HUES48 (cell line): ENCODE data around the gene CERKL.

Experiments
- H3K27ac ChIP-seq: one replicate; pipeline ENCODE4 v1.7.0; 2013; ENCODE audit warnings: low read depth, low read length, inconsistent platforms
- H3K27me3 ChIP-seq: 2 replicates; pipeline ENCODE4 v1.6.1; 2013; ENCODE audit warnings: mild to moderate bottlenecking, low read length; ENCODE audit not compliant: control insufficient read depth, insufficient read depth
- H3K36me3 ChIP-seq: 2 replicates; pipeline ENCODE4 v1.6.1; 2013; ENCODE audit warnings: low read length; ENCODE audit not compliant: control insufficient read depth, insufficient read depth
- H3K4me1 ChIP-seq: 2 replicates; pipeline ENCODE4 v1.6.1; 2013; ENCODE audit warnings: mild to moderate bottlenecking, low read length; ENCODE audit not compliant: control insufficient read depth, insufficient read depth
- H3K4me3 ChIP-seq: 2 replicates; pipeline ENCODE4 v1.5.1; 2013; ENCODE audit warnings: mild to moderate bottlenecking, low read depth, low read length
- H3K9ac ChIP-seq: 2 replicates; pipeline ENCODE4 v1.6.1; 2013; ENCODE audit warnings: mild to moderate bottlenecking, low read depth, low read length, moderate library complexity
- H3K9me3 ChIP-seq: 2 replicates; pipeline ENCODE4 v1.6.1; 2013; ENCODE audit warnings: low read length; ENCODE audit not compliant: control insufficient read depth, insufficient read depth

CERKL gene

GRCh38 chr2:181648478-181649155 is 8.3 kb downstream of the CERKL start:
- no peaks in the 10 kb centered on the region for H3K9me3 ChIP-seq
- no peaks in the 10 kb centered on the region for H3K4me1 ChIP-seq
- H3K4me3 ChIP-seq, result no peak overlapping the region
- H3K9ac ChIP-seq, result no peak overlapping the region
- no peak overlapping the region for H3K27ac ChIP-seq
- peaks cover 20% of the 10 kb centered on the region for H3K27me3 ChIP-seq
- H3K36me3 ChIP-seq, result no peaks in the 10 kb centered on the region

- Histone ChIP-seq H3K36me3 (no peaks in the 10 kb centered on the region), H3K9ac (no peak overlapping the region), H3K4me3 (no peak overlapping the region), H3K4me1 (no peaks in the 10 kb centered on the region), H3K9me3 (no peaks in the 10 kb centered on the region), H3K27ac (no peak overlapping the region), H3K27me3 (peaks cover 7% of the 10 kb centered on the region)
These were observed 10.4 kb downstream of the CERKL start for GRCh38 chr2:181646415-181646987.

GRCh38 chr2:181643151-181643550 is 13.8 kb downstream of the CERKL start:
- H3K9me3 ChIP-seq, result no peaks in the 10 kb centered on the region
- no peak overlapping the region for H3K27ac ChIP-seq
- no peaks in the 10 kb centered on the region for H3K4me1 ChIP-seq
- H3K27me3 ChIP-seq, result no peaks in the 10 kb centered on the region; the same call in 1 of the 2 replicates
- no peaks in the 10 kb centered on the region for H3K36me3 ChIP-seq
- no peak overlapping the region for H3K9ac ChIP-seq
- no peak overlapping the region for H3K4me3 ChIP-seq

- no peaks in the 10 kb centered on the region for H3K4me1 ChIP-seq
- H3K36me3 ChIP-seq, result no peaks in the 10 kb centered on the region
- H3K9me3 ChIP-seq, result no peaks in the 10 kb centered on the region
- no peaks in the 10 kb centered on the region; the same call in 1 of the 2 replicates for H3K27me3 ChIP-seq
- no peak overlapping the region for H3K9ac ChIP-seq
- H3K27ac ChIP-seq, result no peak overlapping the region
- H3K4me3 ChIP-seq, result no peak overlapping the region
These were observed 14.8 kb downstream of the CERKL start for GRCh38 chr2:181642086-181642485.

- no peak overlapping the region for H3K4me3 ChIP-seq
- H3K36me3 ChIP-seq, result no peaks in the 10 kb centered on the region
- no peaks in the 10 kb centered on the region for H3K9me3 ChIP-seq
- H3K27me3 ChIP-seq, result no peaks in the 10 kb centered on the region
- no peak overlapping the region for H3K9ac ChIP-seq
- H3K27ac ChIP-seq, result no peak overlapping the region
- no peaks in the 10 kb centered on the region for H3K4me1 ChIP-seq
These were observed 17.2 kb downstream of the CERKL start for GRCh38 chr2:181639686-181640085.

- no peak overlapping the region for H3K9ac ChIP-seq
These were observed 24.0 kb downstream of the CERKL start for GRCh38 chr2:181632733-181633401.

GRCh38 chr2:181628590-181629585 is 28.0 kb downstream of the CERKL start:
- no peak overlapping the region for H3K27ac ChIP-seq
- H3K27me3 ChIP-seq, result no peaks in the 10 kb centered on the region
- no peaks in the 10 kb centered on the region for H3K36me3 ChIP-seq

More at GRCh38 chr2:181632733-181633401, 24.0 kb downstream of the CERKL start:
- no peak overlapping the region for H3K27ac ChIP-seq
- no peaks in the 10 kb centered on the region for H3K9me3 ChIP-seq
- no peak overlapping the region for H3K4me3 ChIP-seq
- H3K27me3 ChIP-seq, result no peaks in the 10 kb centered on the region
- 0 out of 2 replicates have a peak, but pooled peaks cover 3% of the 10 kb centered on the region for H3K4me1 ChIP-seq
- H3K36me3 ChIP-seq, result no peaks in the 10 kb centered on the region

GRCh38 chr2:181627545-181627944 is 29.4 kb downstream of the CERKL start:
- H3K4me3 ChIP-seq, result no peak overlapping the region
- no peaks in the 10 kb centered on the region for H3K9me3 ChIP-seq
- H3K36me3 ChIP-seq, result no peaks in the 10 kb centered on the region
- H3K27ac ChIP-seq, result no peak overlapping the region
- 0 out of 2 replicates have a peak, but pooled peaks cover 3% of the 10 kb centered on the region for H3K4me1 ChIP-seq
- no peak overlapping the region for H3K9ac ChIP-seq
- no peaks in the 10 kb centered on the region for H3K27me3 ChIP-seq

More at GRCh38 chr2:181628590-181629585, 28.0 kb downstream of the CERKL start:
- Histone ChIP-seq H3K9me3 (no peaks in the 10 kb centered on the region), H3K4me1 (0 out of 2 replicates have a peak, but pooled peaks cover 3% of the 10 kb centered on the region), H3K4me3 (no peak overlapping the region), H3K9ac (no peak overlapping the region)

- Histone ChIP-seq H3K9me3 (no peaks in the 10 kb centered on the region), H3K4me1 (0 out of 2 replicates have a peak, but pooled peaks cover 3% of the 10 kb centered on the region), H3K36me3 (no peaks in the 10 kb centered on the region), H3K9ac (no peak overlapping the region), H3K27me3 (no peaks in the 10 kb centered on the region), H3K4me3 (no peak overlapping the region), H3K27ac (no peak overlapping the region)
These were observed 30.2 kb downstream of the CERKL start for GRCh38 chr2:181626671-181627070.

- H3K27me3 ChIP-seq, result no peaks in the 10 kb centered on the region
These were observed 33.7 kb downstream of the CERKL start for GRCh38 chr2:181623159-181623558.

More at GRCh38 chr2:181623159-181623558, 33.7 kb downstream of the CERKL start:
- no peak overlapping the region for H3K9ac ChIP-seq
- no peak overlapping the region for H3K4me3 ChIP-seq
- H3K27ac ChIP-seq, result no peak overlapping the region
- H3K4me1 ChIP-seq, result no peaks in the 10 kb centered on the region
- H3K36me3 ChIP-seq, result no peaks in the 10 kb centered on the region
- H3K9me3 ChIP-seq, result no peaks in the 10 kb centered on the region
